Neural progenitor cell (in vitro differentiated cells): ENCODE measurements around the gene CGREF1. TPM values are rescaled to one million over a fixed set of nuclear protein-coding genes. Genes with fewer than 3 reads are reported as not detected.
A peak's percentile ranks its signal among the peaks of the same experiment; 100 is the strongest.

ENCODE experiments used
- DNase-seq: peaks from one replicate; pipeline ENCODE4 v3.0.0-alpha.2; 2016; ENCODE audit warnings: low spot score
- H2AFZ ChIP-seq: fragments of 200-600 bp; sonication (generic); replicated peaks from 2 replicates; pipeline ENCODE4 v1.6.1; 2016; ENCODE audit warnings: antibody characterized with exemption
- H3F3A ChIP-seq: fragments of 200-600 bp; sonication (generic); 2 replicates; pipeline ENCODE4 v1.6.1; 2016; ENCODE audit warnings: antibody characterized with exemption, low read depth
- H3K27ac ChIP-seq: fragments of 200-600 bp; sonication (generic); 2 replicates; pipeline ENCODE4 v1.5.1; 2016; ENCODE audit warnings: mild to moderate bottlenecking
- H3K27me3 ChIP-seq: fragments of 200-600 bp; sonication (generic); 2 replicates; pipeline ENCODE4 v1.6.1; 2016; ENCODE audit warnings: mild to moderate bottlenecking, moderate library complexity
- H3K36me3 ChIP-seq: fragments of 200-600 bp; sonication (generic); 2 replicates; pipeline ENCODE4 v1.5.1; 2016
- H3K4me1 ChIP-seq: fragments of 200-600 bp; sonication (generic); 2 replicates; pipeline ENCODE4 v1.6.1; 2016; ENCODE audit warnings: mixed run types
- H3K4me2 ChIP-seq: fragments of 200-600 bp; sonication (generic); 2 replicates; pipeline ENCODE4 v1.6.1; 2016
- H3K4me3 ChIP-seq: fragments of 200-600 bp; sonication (generic); 2 replicates; pipeline ENCODE4 v1.5.1; 2016
- H3K79me2 ChIP-seq: fragments of 200-600 bp; sonication (generic); 2 replicates; pipeline ENCODE4 v1.6.1; 2016; ENCODE audit warnings: low read depth
- H3K9ac ChIP-seq: fragments of 200-600 bp; sonication (generic); 2 replicates; pipeline ENCODE4 v1.6.1; 2016
- H3K9me3 ChIP-seq: fragments of 200-600 bp; sonication (generic); 2 replicates; pipeline ENCODE4 v1.5.1; 2016; ENCODE audit warnings: low read depth
- H4K20me1 ChIP-seq: fragments of 200-600 bp; sonication (generic); 2 replicates; pipeline ENCODE4 v1.6.1; 2016; ENCODE audit warnings: low read depth
- H3K27ac Mint-ChIP-seq: 3 replicates; pipeline ENCODE4 v1.8.0; 2021; ENCODE audit warnings: mixed read lengths
- H3K27me3 Mint-ChIP-seq: 2 replicates; pipeline ENCODE4 v1.8.0; 2022; ENCODE audit warnings: low read depth, mild to moderate bottlenecking, inconsistent platforms, moderate library complexity, mixed read lengths; ENCODE audit not compliant: insufficient read depth
- H3K36me3 Mint-ChIP-seq: 3 replicates; pipeline ENCODE4 v1.8.0; 2021; ENCODE audit warnings: mixed read lengths
- H3K4me1 Mint-ChIP-seq: 3 replicates; pipeline ENCODE4 v1.8.0; 2021; ENCODE audit warnings: mixed read lengths
- H3K4me3 Mint-ChIP-seq: 3 replicates; pipeline ENCODE4 v1.8.0; 2021; ENCODE audit warnings: mild to moderate bottlenecking, moderate library complexity, mixed read lengths
- H3K9me3 Mint-ChIP-seq: 3 replicates; pipeline ENCODE4 v1.8.0; 2020; ENCODE audit warnings: mixed read lengths
- EZH2 ChIP-seq: fragments of 200-600 bp; sonication (generic); IDR thresholded peaks from 2 replicates; pipeline ENCODE4 v1.6.1; 2017; ENCODE audit warnings: antibody characterized with exemption, mild to moderate bottlenecking, moderate library complexity
- EZH2phosphoT487 ChIP-seq: fragments of 200-600 bp; sonication (generic); IDR thresholded peaks from 2 replicates; pipeline ENCODE4 v1.6.1; 2017; ENCODE audit warnings: antibody characterized with exemption
- total RNA-seq: library from RNA; depleted of rRNA; stranded (reverse); fragments of >200 nt; gene quantifications from 2 replicates; pipeline ENCODE4 v1.2.3, GENCODE V29; 2015; ENCODE audit warnings: low replicate concordance
- TF ChIP-seq, protein P1 (sequence below): fragments of 200-600 bp; sonication (generic); IDR thresholded peaks from 2 replicates; pipeline ENCODE4 v1.5.1; 2017; ENCODE audit warnings: antibody characterized with exemption, mild to moderate bottlenecking

Gene CGREF1
- total RNA-seq, 1 donor from 2014 or later = 3.0 TPM

DNA sequence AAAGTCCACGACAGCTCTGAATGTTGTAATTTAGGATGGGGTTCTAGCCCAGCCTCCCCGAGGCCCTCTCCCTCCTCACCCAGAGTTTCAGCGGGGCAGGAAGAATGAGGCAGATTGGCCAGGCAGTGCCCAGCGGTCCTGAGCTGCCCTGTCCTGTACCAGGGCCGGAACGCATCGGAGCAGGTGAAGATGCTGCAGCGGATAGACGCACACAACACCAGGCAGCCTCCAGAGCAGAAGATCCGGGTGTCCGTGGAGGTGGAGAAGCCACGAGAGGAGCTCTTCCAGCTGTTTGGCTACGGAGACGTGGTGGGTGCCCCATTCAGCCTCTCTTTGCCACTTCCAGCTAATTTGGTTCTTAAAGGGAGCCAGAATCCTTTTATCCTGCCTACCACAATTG is 21.6 kb downstream of the CGREF1 start:
- DNase-seq = no peak
- Histone ChIP-seq H3K36me3 (no peaks in the 10 kb centered on the region), H3K27me3 (no peaks in the 10 kb centered on the region), H3K79me2 (no peaks in the 10 kb centered on the region), H3K4me1 (no peaks in the 10 kb centered on the region), H3K9me3 (no peaks in the 10 kb centered on the region), H4K20me1 (no peaks in the 10 kb centered on the region), H3F3A (no peaks in the 10 kb centered on the region), H2AFZ (no peak overlapping the region), H3K9ac (no peak overlapping the region), H3K27ac (no peak overlapping the region), H3K4me3 (no peak overlapping the region), H3K4me2 (no peak overlapping the region)
- TF ChIP-seq EZH2 = no peak
- Mint-ChIP-seq H3K4me3 (no peak overlapping the region), H3K27me3 (peaks cover 16% of the 10 kb centered on the region), H3K9me3 (no peaks in the 10 kb centered on the region), H3K4me1 (peaks cover 9% of the 10 kb centered on the region), H3K36me3 (no peaks in the 10 kb centered on the region), H3K27ac (peak overlapping the region; percentile 37)

DNA sequence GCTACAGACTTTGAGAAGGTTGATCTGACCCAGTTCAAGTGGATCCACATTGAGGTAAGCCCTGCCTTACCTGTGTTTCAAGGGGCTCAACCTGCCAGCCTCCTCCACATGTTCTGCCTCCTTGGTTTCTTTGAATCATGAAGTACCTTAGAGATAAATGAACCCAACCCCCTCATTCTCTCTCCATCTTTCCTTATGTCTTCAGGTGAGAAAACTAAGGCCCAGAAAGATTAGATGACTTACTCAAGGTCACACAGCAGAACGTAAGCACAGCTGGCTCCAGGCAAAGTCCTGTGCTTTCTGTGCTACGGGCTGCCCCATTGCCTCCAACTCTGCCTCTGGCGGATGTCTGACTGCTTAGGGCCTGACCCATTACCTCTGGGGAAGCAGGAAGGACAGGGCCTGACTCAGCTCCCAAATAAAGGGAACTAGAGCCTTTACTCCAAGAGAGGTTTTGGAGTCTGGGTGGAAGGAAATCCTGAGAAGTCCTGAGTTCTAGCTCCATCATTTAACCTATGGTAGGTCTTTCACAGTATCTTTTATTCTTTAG is 22.1 kb downstream of the CGREF1 start:
- Mint-ChIP-seq H3K4me1 (peaks cover 9% of the 10 kb centered on the region), H3K4me3 (peak overlapping the region; percentile 67), H3K9me3 (no peaks in the 10 kb centered on the region), H3K27ac (no peak overlapping the region), H3K27me3 (peaks cover 16% of the 10 kb centered on the region), H3K36me3 (no peaks in the 10 kb centered on the region)
- Histone ChIP-seq H3K4me3 (no peak overlapping the region), H3K27ac (no peak overlapping the region), H3K4me1 (no peaks in the 10 kb centered on the region), H3K9me3 (no peaks in the 10 kb centered on the region), H3K79me2 (no peaks in the 10 kb centered on the region), H2AFZ (no peak overlapping the region), H3K9ac (no peak overlapping the region), H3K36me3 (no peaks in the 10 kb centered on the region), H3F3A (no peaks in the 10 kb centered on the region), H4K20me1 (no peaks in the 10 kb centered on the region), H3K4me2 (no peak overlapping the region), H3K27me3 (no peaks in the 10 kb centered on the region)
- DNase-seq = no peak
- TF ChIP-seq EZH2 = no peak
- TF ChIP-seq, protein P1, sequence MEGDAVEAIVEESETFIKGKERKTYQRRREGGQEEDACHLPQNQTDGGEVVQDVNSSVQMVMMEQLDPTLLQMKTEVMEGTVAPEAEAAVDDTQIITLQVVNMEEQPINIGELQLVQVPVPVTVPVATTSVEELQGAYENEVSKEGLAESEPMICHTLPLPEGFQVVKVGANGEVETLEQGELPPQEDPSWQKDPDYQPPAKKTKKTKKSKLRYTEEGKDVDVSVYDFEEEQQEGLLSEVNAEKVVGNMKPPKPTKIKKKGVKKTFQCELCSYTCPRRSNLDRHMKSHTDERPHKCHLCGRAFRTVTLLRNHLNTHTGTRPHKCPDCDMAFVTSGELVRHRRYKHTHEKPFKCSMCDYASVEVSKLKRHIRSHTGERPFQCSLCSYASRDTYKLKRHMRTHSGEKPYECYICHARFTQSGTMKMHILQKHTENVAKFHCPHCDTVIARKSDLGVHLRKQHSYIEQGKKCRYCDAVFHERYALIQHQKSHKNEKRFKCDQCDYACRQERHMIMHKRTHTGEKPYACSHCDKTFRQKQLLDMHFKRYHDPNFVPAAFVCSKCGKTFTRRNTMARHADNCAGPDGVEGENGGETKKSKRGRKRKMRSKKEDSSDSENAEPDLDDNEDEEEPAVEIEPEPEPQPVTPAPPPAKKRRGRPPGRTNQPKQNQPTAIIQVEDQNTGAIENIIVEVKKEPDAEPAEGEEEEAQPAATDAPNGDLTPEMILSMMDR = no peak
- no peak for TF ChIP-seq EZH2phosphoT487

DNA sequence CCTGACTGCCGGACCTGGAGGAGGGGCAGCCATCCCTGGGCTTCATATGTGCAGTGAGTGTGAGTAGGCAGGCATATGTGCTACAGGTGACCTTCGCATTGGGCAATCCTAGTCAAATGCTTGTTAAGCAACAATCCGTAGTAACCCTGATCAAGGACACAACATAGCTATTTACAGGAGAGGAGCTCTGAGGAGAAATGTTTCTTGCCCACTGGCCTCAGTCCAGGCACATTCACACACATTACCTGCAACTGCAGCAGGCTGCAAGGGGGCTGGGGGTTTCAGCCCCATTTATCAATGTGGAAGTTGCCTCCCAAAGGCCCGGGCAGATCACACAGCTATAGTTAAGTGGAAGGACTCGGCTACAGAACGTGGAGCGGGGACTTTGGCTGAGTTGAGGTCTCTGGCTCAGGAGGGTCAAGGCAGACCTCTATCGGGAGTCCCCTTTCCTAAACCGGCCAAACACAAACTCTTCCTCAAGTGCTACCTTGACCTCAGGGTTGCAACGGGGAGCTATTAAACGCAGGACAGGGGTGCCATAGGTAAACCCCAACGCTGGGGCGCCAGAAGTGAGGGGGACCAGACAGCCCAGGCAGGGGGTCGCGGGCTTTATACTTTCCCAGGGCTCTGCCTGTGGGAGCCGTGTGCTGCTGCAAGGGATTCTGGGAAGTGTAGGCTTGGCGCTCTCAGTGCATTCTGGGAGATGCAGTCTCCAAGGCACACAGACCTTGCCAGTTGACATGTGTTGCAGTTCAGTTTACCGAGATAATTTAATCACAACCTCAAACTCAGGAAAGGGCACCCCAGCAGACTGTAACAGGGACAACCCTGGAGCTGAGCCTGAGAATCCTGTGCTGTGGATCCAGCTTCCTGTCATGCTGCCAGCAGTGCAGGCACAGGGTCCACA is 22.9 kb downstream of the CGREF1 start:
- Histone ChIP-seq H3K4me2 (peak overlapping the region; percentile 70), H3K4me1 (no peaks in the 10 kb centered on the region), H2AFZ (peak overlapping the region; percentile 94), H3K9ac (no peak overlapping the region), H3K9me3 (no peaks in the 10 kb centered on the region), H3K27me3 (no peaks in the 10 kb centered on the region), H3K4me3 (peak overlapping the region; percentile 28), H3K27ac (no peak overlapping the region), H4K20me1 (no peaks in the 10 kb centered on the region), H3F3A (no peaks in the 10 kb centered on the region), H3K36me3 (no peaks in the 10 kb centered on the region), H3K79me2 (no peaks in the 10 kb centered on the region)
- no peaks in the 10 kb centered on the region for H3K36me3 Mint-ChIP-seq
- H3K9me3 Mint-ChIP-seq = no peaks in the 10 kb centered on the region
- peak; percentile 80 for DNase-seq
- peak overlapping the region; percentile 62 for H3K4me3 Mint-ChIP-seq
- TF ChIP-seq, protein P1 = no peak
- TF ChIP-seq EZH2 = no peak
- H3K4me1 Mint-ChIP-seq = peaks cover 12% of the 10 kb centered on the region
- H3K27me3 Mint-ChIP-seq = peaks cover 16% of the 10 kb centered on the region
- peak overlapping the region; percentile 83 for H3K27ac Mint-ChIP-seq

DNA sequence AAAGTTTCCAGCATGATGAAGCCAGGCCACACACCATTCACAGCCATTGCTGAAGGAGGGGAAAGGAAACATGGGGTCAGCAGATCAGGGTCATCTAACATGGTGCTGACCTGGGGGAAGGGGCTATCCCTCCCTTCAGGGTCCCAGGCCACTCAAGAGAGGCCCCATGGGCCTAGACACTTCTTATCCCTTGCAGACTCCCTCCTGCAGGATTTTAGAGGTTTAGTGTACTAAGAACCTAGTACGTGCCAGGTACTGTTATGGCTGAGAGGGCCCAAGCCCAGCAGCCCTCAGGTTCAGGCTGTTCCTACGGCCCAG is 23.5 kb downstream of the CGREF1 start:
- no peaks in the 10 kb centered on the region for H3K9me3 ChIP-seq
- no peak for DNase-seq
- no peaks in the 10 kb centered on the region for H4K20me1 ChIP-seq
- H3K4me2 ChIP-seq = no peak overlapping the region
- no peaks in the 10 kb centered on the region for H3F3A ChIP-seq
- Mint-ChIP-seq H3K27ac (peak overlapping the region; percentile 83), H3K4me1 (peaks cover 12% of the 10 kb centered on the region), H3K4me3 (peak overlapping the region; percentile 62), H3K9me3 (no peaks in the 10 kb centered on the region), H3K27me3 (peaks cover 16% of the 10 kb centered on the region), H3K36me3 (no peaks in the 10 kb centered on the region)
- no peaks in the 10 kb centered on the region for H3K4me1 ChIP-seq
- H3K27ac ChIP-seq = no peak overlapping the region
- no peak overlapping the region for H3K4me3 ChIP-seq
- TF ChIP-seq, protein P1 = no peak
- TF ChIP-seq EZH2 = no peak
- no peak for TF ChIP-seq EZH2phosphoT487
- no peak overlapping the region for H3K9ac ChIP-seq
- H3K36me3 ChIP-seq = no peaks in the 10 kb centered on the region
- H2AFZ ChIP-seq = no peak overlapping the region
- no peaks in the 10 kb centered on the region for H3K27me3 ChIP-seq
- H3K79me2 ChIP-seq = no peaks in the 10 kb centered on the region
